Measurements from ENCODE around the gene SH2D1B. TPM values are rescaled to one million over a fixed set of nuclear protein-coding genes. Genes with fewer than 3 reads are reported as not detected.
A peak's percentile ranks its signal among the peaks of the same experiment; 100 is the strongest.

The SH2D1B gene
- total RNA-seq, 4 donors from 2014 or later = 0.37 to 1.4 (median 0.81) TPM

- no peaks in the 10 kb centered on the region for H3K9me3 ChIP-seq
- H3K4me1 ChIP-seq = peaks cover 4 to 28% (median 15%) of the 10 kb centered on the region in 4 donors
- WGBS, 2 donors (ENCODE audit: low coverage in 1 of 2) = 84% methylated on average over 8 of the region's 8 CpGs; no CpG with 5 or more reads in 1 of the 2 donors
- no peaks in the 10 kb centered on the region for H3K27me3 ChIP-seq
- in situ Hi-C loops (cut with MboI; ENCODE audit: low pct_ligation_motif_present in 1 of 4, low pct_unique_long_range_greater_than_20kb in 1 of 4, low sequenced_read_pairs in 3 of 4) = loop anchor here in 1 of 4 donors (25.0 kb wide), 1 partner anchor 588 kb away; no protein-coding TSS in a partner anchor
- no peak overlapping the region for H3K27ac ChIP-seq
- H3K36me3 ChIP-seq = no peaks in the 10 kb centered on the region
- intact Hi-C loops (cut with DNase I; ENCODE audit: low total_unique reads) = no loop called here
- H3K4me3 ChIP-seq = no peak overlapping the region
- TF ChIP-seq, protein P1, sequence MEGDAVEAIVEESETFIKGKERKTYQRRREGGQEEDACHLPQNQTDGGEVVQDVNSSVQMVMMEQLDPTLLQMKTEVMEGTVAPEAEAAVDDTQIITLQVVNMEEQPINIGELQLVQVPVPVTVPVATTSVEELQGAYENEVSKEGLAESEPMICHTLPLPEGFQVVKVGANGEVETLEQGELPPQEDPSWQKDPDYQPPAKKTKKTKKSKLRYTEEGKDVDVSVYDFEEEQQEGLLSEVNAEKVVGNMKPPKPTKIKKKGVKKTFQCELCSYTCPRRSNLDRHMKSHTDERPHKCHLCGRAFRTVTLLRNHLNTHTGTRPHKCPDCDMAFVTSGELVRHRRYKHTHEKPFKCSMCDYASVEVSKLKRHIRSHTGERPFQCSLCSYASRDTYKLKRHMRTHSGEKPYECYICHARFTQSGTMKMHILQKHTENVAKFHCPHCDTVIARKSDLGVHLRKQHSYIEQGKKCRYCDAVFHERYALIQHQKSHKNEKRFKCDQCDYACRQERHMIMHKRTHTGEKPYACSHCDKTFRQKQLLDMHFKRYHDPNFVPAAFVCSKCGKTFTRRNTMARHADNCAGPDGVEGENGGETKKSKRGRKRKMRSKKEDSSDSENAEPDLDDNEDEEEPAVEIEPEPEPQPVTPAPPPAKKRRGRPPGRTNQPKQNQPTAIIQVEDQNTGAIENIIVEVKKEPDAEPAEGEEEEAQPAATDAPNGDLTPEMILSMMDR (IDR thresholded peaks at IDR 0.05) = no peak
- TF ChIP-seq POLR2A (IDR thresholded peaks at IDR 0.05) (no peak), POLR2AphosphoS5 (IDR thresholded peaks at IDR 0.05) (no peak), EP300 (IDR thresholded peaks at IDR 0.05; ENCODE audit: low read depth) (no peak)
- DNase-seq = no peak
Observed at GRCh38 chr1:162375463-162375862, 36.5 kb downstream of the SH2D1B start.

DNA sequence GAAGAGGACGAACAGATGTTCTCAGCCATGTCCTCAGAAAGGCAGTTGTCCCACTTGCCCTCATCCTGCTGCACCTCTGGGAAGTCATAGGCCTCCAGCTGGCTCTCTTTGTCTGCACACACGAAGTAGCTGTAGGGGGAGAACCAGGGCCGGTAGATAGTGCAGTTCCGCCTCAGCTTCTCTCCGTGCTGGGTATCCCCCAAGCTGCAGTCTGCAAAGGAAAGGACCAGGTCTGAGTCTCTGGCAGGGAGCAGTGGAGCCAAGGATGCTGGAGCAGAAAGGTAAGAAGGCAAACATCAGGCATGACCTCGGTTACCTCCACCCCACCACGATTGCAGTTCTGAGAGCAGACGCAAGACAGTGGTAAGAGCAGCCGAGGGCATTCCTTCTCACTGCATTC is 37.5 kb downstream of the SH2D1B start:
- no peak for DNase-seq
- H3K4me1 ChIP-seq = peaks cover 10 to 38% (median 25%) of the 10 kb centered on the region in 4 donors
- in situ Hi-C loops (cut with MboI; ENCODE audit: low pct_ligation_motif_present in 1 of 4, low pct_unique_long_range_greater_than_20kb in 1 of 4, low sequenced_read_pairs in 3 of 4) = no loop called here
- TF ChIP-seq POLR2A (IDR thresholded peaks at IDR 0.05) (no peak), EP300 (IDR thresholded peaks at IDR 0.05; ENCODE audit: low read depth) (no peak), POLR2AphosphoS5 (IDR thresholded peaks at IDR 0.05) (no peak)
- TF ChIP-seq, protein P1 (IDR thresholded peaks at IDR 0.05) = no peak
- H3K9me3 ChIP-seq = no peaks in the 10 kb centered on the region
- H3K36me3 ChIP-seq = no peaks in the 10 kb centered on the region
- 85% methylated on average over 9 of the region's 9 CpGs; no CpG with 5 or more reads in 1 of the 2 donors for WGBS, 2 donors (ENCODE audit: low coverage in 1 of 2)
- no peak overlapping the region for H3K4me3 ChIP-seq
- H3K27ac ChIP-seq = no peak overlapping the region
- intact Hi-C loops (cut with DNase I; ENCODE audit: low total_unique reads) = no loop called here
- no peaks in the 10 kb centered on the region for H3K27me3 ChIP-seq

- TF ChIP-seq EP300 (IDR thresholded peaks at IDR 0.05; ENCODE audit: low read depth) (no peak), POLR2AphosphoS5 (IDR thresholded peaks at IDR 0.05) (no peak), POLR2A (IDR thresholded peaks at IDR 0.05) (no peak)
- TF ChIP-seq, protein P1 (IDR thresholded peaks at IDR 0.05) = no peak
- Histone ChIP-seq H3K27ac (no peak overlapping the region), H3K4me3 (no peak overlapping the region), H3K36me3 (no peaks in the 10 kb centered on the region), H3K27me3 (no peaks in the 10 kb centered on the region), H3K4me1 (peaks cover 17 to 45% (median 30%) of the 10 kb centered on the region in 4 donors), H3K9me3 (no peaks in the 10 kb centered on the region)
- 92% methylated on average over 8 of the region's 8 CpGs; no CpG with 5 or more reads in 1 of the 2 donors for WGBS, 2 donors (ENCODE audit: low coverage in 1 of 2)
- intact Hi-C loops (cut with DNase I; ENCODE audit: low total_unique reads) = no loop called here
- no peak for DNase-seq
- in situ Hi-C loops (cut with MboI; ENCODE audit: low pct_ligation_motif_present in 1 of 4, low pct_unique_long_range_greater_than_20kb in 1 of 4, low sequenced_read_pairs in 3 of 4) = no loop called here
Observed at GRCh38 chr1:162373541-162374260, 38.2 kb downstream of the SH2D1B start.

DNA sequence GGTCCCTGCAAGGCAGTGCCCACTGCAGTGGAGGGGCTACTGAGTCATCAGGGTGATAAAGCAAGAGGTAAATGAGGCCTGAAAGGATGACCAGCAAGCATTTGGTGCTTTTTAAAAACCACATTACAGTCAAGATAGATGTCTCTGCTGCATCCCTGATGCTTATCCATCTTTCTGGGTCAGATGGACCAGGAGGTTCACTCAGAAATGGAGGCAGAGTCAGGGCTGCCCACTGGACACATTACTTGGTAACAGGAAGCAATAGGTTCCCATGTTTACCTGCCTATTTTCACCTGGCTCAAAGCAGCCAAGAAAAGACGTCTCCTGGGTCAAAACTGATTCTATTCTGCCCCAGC is 38.9 kb downstream of the SH2D1B start:
- no peak overlapping the region for H3K4me3 ChIP-seq
- in situ Hi-C loops (cut with MboI; ENCODE audit: low pct_ligation_motif_present in 1 of 4, low pct_unique_long_range_greater_than_20kb in 1 of 4, low sequenced_read_pairs in 3 of 4) = no loop called here
- no peaks in the 10 kb centered on the region for H3K36me3 ChIP-seq
- peaks cover 17 to 50% (median 31%) of the 10 kb centered on the region in 4 donors for H3K4me1 ChIP-seq
- no peaks in the 10 kb centered on the region for H3K9me3 ChIP-seq
- H3K27me3 ChIP-seq = no peaks in the 10 kb centered on the region
- WGBS, 2 donors (ENCODE audit: low coverage in 1 of 2) = 35% methylated on average over 1 of the region's 1 CpG; no CpG with 5 or more reads in 1 of the 2 donors
- TF ChIP-seq POLR2A (IDR thresholded peaks at IDR 0.05) (no peak), EP300 (IDR thresholded peaks at IDR 0.05; ENCODE audit: low read depth) (no peak), POLR2AphosphoS5 (IDR thresholded peaks at IDR 0.05) (no peak)
- TF ChIP-seq, protein P1 (IDR thresholded peaks at IDR 0.05) = no peak
- DNase-seq = no peak
- intact Hi-C loops (cut with DNase I; ENCODE audit: low total_unique reads) = no loop called here
- peak overlapping the region in 1 of 4 donors; percentile 47 for H3K27ac ChIP-seq
